GM23338 (cell line): ENCODE measurements around the gene ARPC4. TPM values are rescaled to one million over a fixed set of nuclear protein-coding genes. Genes with fewer than 3 reads are reported as not detected.
A peak's percentile ranks its signal among the peaks of the same experiment; 100 is the strongest.

Source experiments
- ATAC-seq: fragments of 200-7000 bp; cut with Tn5 transposase; 3 replicates; pipeline ENCODE4 v1.9.1; 2020
- DNase-seq: peaks from one replicate; pipeline ENCODE4 v3.0.0-alpha.2; 2015; ENCODE audit warnings: low spot score
- H2AFZ ChIP-seq: fragments of 200-600 bp; sonication (generic); 2 replicates; pipeline ENCODE4 v1.8.0; 2016; ENCODE audit warnings: antibody characterized with exemption, mild to moderate bottlenecking, moderate library complexity
- H3F3A ChIP-seq: fragments of 200-600 bp; sonication (generic); replicated peaks from 2 replicates; pipeline ENCODE4 v1.8.0; 2017; ENCODE audit warnings: antibody characterized with exemption, mixed run types, low read depth
- H3K27ac ChIP-seq: fragments of 200-600 bp; sonication (generic); 2 replicates; pipeline ENCODE4 v1.6.1; 2016; ENCODE audit warnings: low read depth
- H3K27me3 ChIP-seq: fragments of 200-600 bp; sonication (generic); 2 replicates; pipeline ENCODE4 v1.8.0; 2016; ENCODE audit warnings: mild to moderate bottlenecking, mixed run types, moderate library complexity; ENCODE audit not compliant: insufficient read depth
- H3K36me3 ChIP-seq: fragments of 200-600 bp; sonication (generic); 2 replicates; pipeline ENCODE4 v1.8.0; 2016; ENCODE audit warnings: mild to moderate bottlenecking; ENCODE audit not compliant: insufficient read depth
- H3K4me1 ChIP-seq: fragments of 200-600 bp; sonication (generic); 2 replicates; pipeline ENCODE4 v1.8.0; 2016; ENCODE audit warnings: mild to moderate bottlenecking, moderate library complexity; ENCODE audit not compliant: insufficient read depth
- H3K4me2 ChIP-seq: fragments of 200-600 bp; sonication (generic); 2 replicates; pipeline ENCODE4 v1.7.1; 2017; ENCODE audit warnings: mixed run types
- H3K4me3 ChIP-seq: fragments of 200-600 bp; sonication (generic); 2 replicates; pipeline ENCODE4 v1.6.1; 2016; ENCODE audit warnings: mixed run types
- H3K79me2 ChIP-seq: fragments of 200-600 bp; sonication (generic); replicated peaks from 2 replicates; pipeline ENCODE4 v1.8.0; 2017; ENCODE audit warnings: mild to moderate bottlenecking; ENCODE audit not compliant: insufficient read depth
- H3K9me2 ChIP-seq: fragments of 200-600 bp; sonication (generic); 2 replicates; pipeline ENCODE4 v1.8.0; 2017; ENCODE audit not compliant: insufficient read depth
- H4K20me1 ChIP-seq: fragments of 200-600 bp; sonication (generic); replicated peaks from 2 replicates; pipeline ENCODE4 v1.8.0; 2017; ENCODE audit warnings: mild to moderate bottlenecking; ENCODE audit not compliant: insufficient read depth
- H3K27ac Mint-ChIP-seq: 2 replicates; pipeline ENCODE4 v1.8.0; 2020; ENCODE audit warnings: inconsistent platforms, mild to moderate bottlenecking, moderate library complexity, mixed read lengths
- H3K27me3 Mint-ChIP-seq: 3 replicates; pipeline ENCODE4 v1.8.0; 2022; ENCODE audit warnings: low read depth, mild to moderate bottlenecking, moderate library complexity, mixed read lengths, inconsistent platforms; ENCODE audit not compliant: insufficient read depth, poor library complexity
- H3K36me3 Mint-ChIP-seq: 3 replicates; pipeline ENCODE4 v1.8.0; 2021; ENCODE audit warnings: low read depth, mild to moderate bottlenecking, inconsistent platforms, moderate library complexity, mixed read lengths
- H3K4me1 Mint-ChIP-seq: 3 replicates; pipeline ENCODE4 v1.8.0; 2020; ENCODE audit warnings: mild to moderate bottlenecking, inconsistent platforms, mixed read lengths
- H3K4me3 Mint-ChIP-seq: 3 replicates; pipeline ENCODE4 v1.8.0; 2021; ENCODE audit warnings: moderate library complexity, mild to moderate bottlenecking, inconsistent platforms, mixed read lengths
- H3K9me3 Mint-ChIP-seq: 3 replicates; pipeline ENCODE4 v1.8.0; 2020; ENCODE audit warnings: moderate library complexity, mild to moderate bottlenecking, inconsistent platforms, mixed read lengths
- CREB1 ChIP-seq: fragments of 250-450 bp; sonication (Bioruptor Pico); IDR thresholded peaks from 2 replicates; pipeline ENCODE4 v1.5.0; 2020; ENCODE audit warnings: low read depth, mild to moderate bottlenecking, moderate library complexity
- EZH2 ChIP-seq: fragments of 200-600 bp; sonication (generic); IDR thresholded peaks from one replicate; pipeline ENCODE4 v1.8.0; 2017; ENCODE audit warnings: antibody characterized with exemption, mild to moderate bottlenecking, low read depth; ENCODE audit not compliant: unreplicated experiment
- EZH2phosphoT487 ChIP-seq: fragments of 200-600 bp; sonication (generic); IDR thresholded peaks from one replicate; pipeline ENCODE4 v1.8.1; 2018; ENCODE audit warnings: antibody characterized with exemption; ENCODE audit not compliant: unreplicated experiment
- NANOG ChIP-seq: IDR thresholded peaks from 2 replicates; pipeline ENCODE4 v1.6.1; 2016; ENCODE audit warnings: antibody characterized with exemption, borderline replicate concordance
- POLR2AphosphoS5 ChIP-seq: IDR thresholded peaks from 2 replicates; pipeline ENCODE4 v1.6.1; 2016; ENCODE audit warnings: antibody characterized with exemption, low read depth
- ZNF114 ChIP-seq: fragments of 250-450 bp; sonication (Bioruptor Pico); IDR thresholded peaks from 2 replicates; pipeline ENCODE4 v1.5.0; 2020; ENCODE audit warnings: mild to moderate bottlenecking, moderate library complexity
- ZNF331 ChIP-seq: fragments of 250-450 bp; sonication (Bioruptor Pico); IDR thresholded peaks from 2 replicates; pipeline ENCODE4 v1.5.0; 2020; ENCODE audit warnings: low read depth, mild to moderate bottlenecking, moderate library complexity
- polyA plus RNA-seq: library from polyadenylated mRNA; unstranded; fragments of >200 nt; fragmentation: Nextera tagmentation; extraction: Ambion mirVana; gene quantifications from 2 replicates; pipeline ENCODE4 v1.2.1, GENCODE V29; 2016
- total RNA-seq: library from RNA; depleted of rRNA; stranded (reverse); fragments of >200 nt; shearing (Covaris generic); gene quantifications from 2 replicates; pipeline ENCODE4 v1.2.3, GENCODE V29; 2014
- TF ChIP-seq, protein P1 (sequence below): IDR thresholded peaks from one replicate; pipeline ENCODE4 v1.6.1; 2018; ENCODE audit warnings: antibody characterized with exemption; ENCODE audit not compliant: unreplicated experiment
- TF ChIP-seq, protein P2 (sequence below), 2 experiments: fragments of 200-600 bp in 1 of 2; sonication (generic) in 1 of 2; conservative IDR thresholded peaks; 2 replicates each; pipeline versions ENCODE4 v1.5.1 to v1.6.1; 2016 to 2017; ENCODE audit warnings: antibody characterized with exemption in 2 of 2, low read depth in 2 of 2, mild to moderate bottlenecking in 2 of 2, moderate library complexity in 1 of 2
- TF ChIP-seq, protein P3 (sequence below): IDR thresholded peaks from 2 replicates; pipeline ENCODE4 v1.6.1; 2016; ENCODE audit warnings: antibody characterized with exemption

ARPC4 gene
- total and polyA plus RNA-seq, 2 experiments from 2014 or later: 71.9 to 176 TPM

DNA sequence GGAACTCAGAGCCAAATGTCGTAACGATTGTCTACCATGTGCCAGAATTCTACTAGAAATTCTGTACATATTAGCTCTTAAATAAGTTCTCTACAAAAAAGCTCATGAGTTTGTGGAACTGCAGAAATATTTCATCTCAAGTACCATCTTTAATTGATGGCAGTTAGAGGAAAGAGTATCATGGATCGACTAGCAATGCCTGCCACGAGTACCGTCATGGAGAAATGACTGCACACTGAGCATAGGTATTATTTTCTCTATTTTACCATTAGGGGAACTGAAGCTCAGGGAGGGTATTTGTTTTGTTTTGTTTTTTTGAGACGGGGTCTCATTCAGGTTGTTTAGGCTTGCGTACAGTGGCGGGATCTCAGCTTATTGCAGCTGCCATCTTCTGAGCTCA, 48.1 kb downstream of the ARPC4 start:
- Histone ChIP-seq H2AFZ (no peak overlapping the region), H3K27me3 (no peaks in the 10 kb centered on the region), H3K36me3 (0 out of 2 replicates have a peak, but pooled peaks cover 4% of the 10 kb centered on the region), H3F3A (peaks cover 16% of the 10 kb centered on the region; the same call in 1 of the 2 replicates), H3K4me3 (no peak overlapping the region), H4K20me1 (peaks cover 6% of the 10 kb centered on the region; the same call in 1 of the 2 replicates), H3K79me2 (peaks cover 6% of the 10 kb centered on the region), H3K9me2 (no peaks in the 10 kb centered on the region), H3K27ac (no peak overlapping the region), H3K4me2 (no peak overlapping the region), H3K4me1 (peaks cover 10% of the 10 kb centered on the region; the same call in 1 of the 2 replicates)
- TF ChIP-seq ZNF114 (CRISPR knock-in tag): no peak
- DNase-seq (no peak), ATAC-seq (no peak)
- Mint-ChIP-seq H3K27ac (no peak overlapping the region), H3K36me3 (peaks cover 42% of the 10 kb centered on the region), H3K27me3 (peaks cover 17% of the 10 kb centered on the region), H3K9me3 (no peaks in the 10 kb centered on the region; the same call in 2 of the 3 replicates), H3K4me1 (peaks cover 4% of the 10 kb centered on the region), H3K4me3 (no peak overlapping the region)

DNA sequence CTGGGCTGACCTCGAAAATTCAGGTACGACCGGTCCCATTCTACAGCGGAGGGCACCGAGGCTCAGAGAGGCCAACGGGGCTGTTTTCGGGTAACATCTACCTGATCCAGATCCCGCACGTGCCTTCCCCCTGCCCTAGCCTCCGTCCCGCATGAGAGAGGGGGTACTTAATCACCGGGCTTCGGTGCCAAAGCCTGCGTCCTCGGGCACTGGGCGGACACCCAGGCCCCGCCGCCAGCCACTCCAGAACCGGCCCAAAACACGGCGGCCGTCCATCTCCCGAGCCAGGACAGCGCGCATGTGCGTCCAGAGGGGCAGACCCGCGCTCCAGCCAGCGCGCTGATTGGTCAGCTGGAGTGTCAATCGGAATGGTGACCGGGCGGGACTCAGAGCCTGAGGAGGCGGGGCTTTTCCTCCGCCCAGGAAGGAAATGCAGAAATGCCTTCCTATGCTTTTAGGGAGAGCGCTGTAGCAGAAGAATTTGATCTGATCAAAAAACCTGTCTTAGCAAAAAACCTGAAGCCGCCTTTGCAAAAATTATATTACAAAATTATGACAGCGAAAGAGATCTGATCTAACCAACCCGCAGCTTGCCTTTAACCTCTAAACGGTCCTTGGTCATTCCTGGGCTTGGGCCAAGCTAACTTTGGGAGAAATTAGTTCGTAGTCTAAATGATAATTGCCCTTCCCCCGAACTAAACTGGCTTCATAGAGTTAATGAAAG, 51.0 kb downstream of the ARPC4 start, which contains the start of gene RPUSD3:
RPUSD3 (minus strand) TSS at position 294 of the 724 bp plus-strand sequence; CDS start at position 276, 18 bp downstream.
- ATAC-seq (peak; percentile 96), DNase-seq (peak; percentile 98)
- Mint-ChIP-seq H3K27ac (peak within 1 kb of the TSS; percentile 94), H3K9me3 (no peaks in the 10 kb centered on the region; the same call in 2 of the 3 replicates), H3K36me3 (peaks cover 32% of the 10 kb centered on the region), H3K27me3 (peaks cover 15% of the 10 kb centered on the region), H3K4me3 (peak within 1 kb of the TSS; percentile 97), H3K4me1 (peaks cover 4% of the 10 kb centered on the region)
- Histone ChIP-seq H3K27me3 (no peaks in the 10 kb centered on the region), H3K79me2 (peaks cover 6% of the 10 kb centered on the region), H3K4me1 (peaks cover 10% of the 10 kb centered on the region; the same call in 1 of the 2 replicates), H3K4me3 (peak within 1 kb of the TSS; percentile 80), H3K9me2 (no peaks in the 10 kb centered on the region), H4K20me1 (peaks cover 6% of the 10 kb centered on the region; the same call in 1 of the 2 replicates), H2AFZ (peak within 1 kb of the TSS; percentile 93), H3K27ac (peak within 1 kb of the TSS; percentile 86), H3F3A (peaks cover 16% of the 10 kb centered on the region; the same call in 1 of the 2 replicates), H3K36me3 (0 out of 2 replicates have a peak, but pooled peaks cover 4% of the 10 kb centered on the region), H3K4me2 (peak within 1 kb of the TSS; percentile 93)
- TF ChIP-seq CREB1 (CRISPR knock-in tag): peak; percentile 53; the same call in 1 of the 2 replicates
- TF ChIP-seq ZNF331 (CRISPR knock-in tag): no peak
- peak; percentile 94 for TF ChIP-seq POLR2AphosphoS5

DNA sequence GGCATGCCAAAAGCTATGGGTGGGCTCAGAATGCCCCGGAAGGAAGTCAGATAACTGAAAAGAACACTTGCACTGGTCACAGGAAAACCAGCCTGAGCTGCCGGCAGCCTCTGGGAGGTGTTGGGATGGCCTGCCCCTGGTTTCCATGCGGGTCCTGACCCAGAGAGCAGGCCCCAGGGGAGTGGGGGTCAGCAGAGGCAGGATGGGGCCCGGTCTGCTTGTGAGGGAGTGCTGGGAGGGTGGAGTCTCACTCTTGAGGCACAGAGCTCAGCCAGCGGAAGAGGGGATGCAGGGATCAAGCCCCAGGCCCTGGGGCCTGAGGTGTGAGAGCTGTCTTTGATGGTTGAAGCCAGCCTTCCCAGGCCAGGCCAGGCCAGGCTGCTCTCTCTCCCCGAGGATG, 53.3 kb downstream of the ARPC4 start:
- no peak for ATAC-seq
- TF ChIP-seq, protein P1, sequence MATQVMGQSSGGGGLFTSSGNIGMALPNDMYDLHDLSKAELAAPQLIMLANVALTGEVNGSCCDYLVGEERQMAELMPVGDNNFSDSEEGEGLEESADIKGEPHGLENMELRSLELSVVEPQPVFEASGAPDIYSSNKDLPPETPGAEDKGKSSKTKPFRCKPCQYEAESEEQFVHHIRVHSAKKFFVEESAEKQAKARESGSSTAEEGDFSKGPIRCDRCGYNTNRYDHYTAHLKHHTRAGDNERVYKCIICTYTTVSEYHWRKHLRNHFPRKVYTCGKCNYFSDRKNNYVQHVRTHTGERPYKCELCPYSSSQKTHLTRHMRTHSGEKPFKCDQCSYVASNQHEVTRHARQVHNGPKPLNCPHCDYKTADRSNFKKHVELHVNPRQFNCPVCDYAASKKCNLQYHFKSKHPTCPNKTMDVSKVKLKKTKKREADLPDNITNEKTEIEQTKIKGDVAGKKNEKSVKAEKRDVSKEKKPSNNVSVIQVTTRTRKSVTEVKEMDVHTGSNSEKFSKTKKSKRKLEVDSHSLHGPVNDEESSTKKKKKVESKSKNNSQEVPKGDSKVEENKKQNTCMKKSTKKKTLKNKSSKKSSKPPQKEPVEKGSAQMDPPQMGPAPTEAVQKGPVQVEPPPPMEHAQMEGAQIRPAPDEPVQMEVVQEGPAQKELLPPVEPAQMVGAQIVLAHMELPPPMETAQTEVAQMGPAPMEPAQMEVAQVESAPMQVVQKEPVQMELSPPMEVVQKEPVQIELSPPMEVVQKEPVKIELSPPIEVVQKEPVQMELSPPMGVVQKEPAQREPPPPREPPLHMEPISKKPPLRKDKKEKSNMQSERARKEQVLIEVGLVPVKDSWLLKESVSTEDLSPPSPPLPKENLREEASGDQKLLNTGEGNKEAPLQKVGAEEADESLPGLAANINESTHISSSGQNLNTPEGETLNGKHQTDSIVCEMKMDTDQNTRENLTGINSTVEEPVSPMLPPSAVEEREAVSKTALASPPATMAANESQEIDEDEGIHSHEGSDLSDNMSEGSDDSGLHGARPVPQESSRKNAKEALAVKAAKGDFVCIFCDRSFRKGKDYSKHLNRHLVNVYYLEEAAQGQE: no peak
- TF ChIP-seq, protein P2, sequence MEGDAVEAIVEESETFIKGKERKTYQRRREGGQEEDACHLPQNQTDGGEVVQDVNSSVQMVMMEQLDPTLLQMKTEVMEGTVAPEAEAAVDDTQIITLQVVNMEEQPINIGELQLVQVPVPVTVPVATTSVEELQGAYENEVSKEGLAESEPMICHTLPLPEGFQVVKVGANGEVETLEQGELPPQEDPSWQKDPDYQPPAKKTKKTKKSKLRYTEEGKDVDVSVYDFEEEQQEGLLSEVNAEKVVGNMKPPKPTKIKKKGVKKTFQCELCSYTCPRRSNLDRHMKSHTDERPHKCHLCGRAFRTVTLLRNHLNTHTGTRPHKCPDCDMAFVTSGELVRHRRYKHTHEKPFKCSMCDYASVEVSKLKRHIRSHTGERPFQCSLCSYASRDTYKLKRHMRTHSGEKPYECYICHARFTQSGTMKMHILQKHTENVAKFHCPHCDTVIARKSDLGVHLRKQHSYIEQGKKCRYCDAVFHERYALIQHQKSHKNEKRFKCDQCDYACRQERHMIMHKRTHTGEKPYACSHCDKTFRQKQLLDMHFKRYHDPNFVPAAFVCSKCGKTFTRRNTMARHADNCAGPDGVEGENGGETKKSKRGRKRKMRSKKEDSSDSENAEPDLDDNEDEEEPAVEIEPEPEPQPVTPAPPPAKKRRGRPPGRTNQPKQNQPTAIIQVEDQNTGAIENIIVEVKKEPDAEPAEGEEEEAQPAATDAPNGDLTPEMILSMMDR (conservative IDR thresholded peaks at IDR 0.05; ENCODE audit: low read depth in 2 of 2): no peak
- no peak for TF ChIP-seq ZNF114 (CRISPR knock-in tag)
- TF ChIP-seq EZH2: no peak
- no peak for TF ChIP-seq EZH2phosphoT487
- TF ChIP-seq, protein P3, sequence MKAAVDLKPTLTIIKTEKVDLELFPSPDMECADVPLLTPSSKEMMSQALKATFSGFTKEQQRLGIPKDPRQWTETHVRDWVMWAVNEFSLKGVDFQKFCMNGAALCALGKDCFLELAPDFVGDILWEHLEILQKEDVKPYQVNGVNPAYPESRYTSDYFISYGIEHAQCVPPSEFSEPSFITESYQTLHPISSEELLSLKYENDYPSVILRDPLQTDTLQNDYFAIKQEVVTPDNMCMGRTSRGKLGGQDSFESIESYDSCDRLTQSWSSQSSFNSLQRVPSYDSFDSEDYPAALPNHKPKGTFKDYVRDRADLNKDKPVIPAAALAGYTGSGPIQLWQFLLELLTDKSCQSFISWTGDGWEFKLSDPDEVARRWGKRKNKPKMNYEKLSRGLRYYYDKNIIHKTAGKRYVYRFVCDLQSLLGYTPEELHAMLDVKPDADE: no peak
- no peak for TF ChIP-seq NANOG
- TF ChIP-seq CREB1 (CRISPR knock-in tag): no peak

More for the DNA sequence above, 53.3 kb downstream of the ARPC4 start:
- Histone ChIP-seq H3K4me3 (no peak overlapping the region), H3K36me3 (no peaks in the 10 kb centered on the region), H3K4me2 (no peak overlapping the region), H3K79me2 (peaks cover 6% of the 10 kb centered on the region), H3K27ac (no peak overlapping the region), H4K20me1 (peaks cover 6% of the 10 kb centered on the region; the same call in 1 of the 2 replicates), H3F3A (peaks cover 16% of the 10 kb centered on the region; the same call in 1 of the 2 replicates), H3K4me1 (peaks cover 10% of the 10 kb centered on the region; the same call in 1 of the 2 replicates), H2AFZ (no peak overlapping the region), H3K27me3 (no peaks in the 10 kb centered on the region), H3K9me2 (no peaks in the 10 kb centered on the region)
- Mint-ChIP-seq H3K27ac (no peak overlapping the region), H3K27me3 (peaks cover 15% of the 10 kb centered on the region), H3K9me3 (no peaks in the 10 kb centered on the region; the same call in 2 of the 3 replicates), H3K36me3 (peaks cover 13% of the 10 kb centered on the region), H3K4me3 (no peak overlapping the region), H3K4me1 (peaks cover 4% of the 10 kb centered on the region)
- DNase-seq: no peak
